Astrocyte (in vitro differentiated cells and primary cell): Measurements from ENCODE around the gene STRBP. TPM values are rescaled to one million over a fixed set of nuclear protein-coding genes. Genes with fewer than 3 reads are reported as not detected.
A peak's percentile ranks its signal among the peaks of the same experiment; 100 is the strongest.

Source experiments
- DNase-seq: peaks from one replicate; pipeline ENCODE4 v3.0.0-alpha.2; 2010; ENCODE audit warnings: low read depth
- FAIRE-seq: peaks from 2 replicates; lab custom pipeline; 2011; peaks lifted over from hg19 to GRCh38; lab: Jason Lieb, UNC
- H2AFZ ChIP-seq: 2 replicates; pipeline ENCODE4 v1.6.0; 2012; ENCODE audit warnings: low read depth, low read length, inconsistent platforms
- H3K27ac ChIP-seq: 2 replicates; pipeline ENCODE4 v1.5.1; 2011; ENCODE audit warnings: low read depth, low read length, inconsistent platforms
- H3K27me3 ChIP-seq: 2 replicates; pipeline ENCODE4 v1.6.0; 2011; ENCODE audit warnings: low read length, inconsistent platforms; ENCODE audit not compliant: insufficient read depth
- H3K36me3 ChIP-seq: 2 replicates; pipeline ENCODE4 v1.5.1; 2011; ENCODE audit warnings: low read length, inconsistent platforms; ENCODE audit not compliant: insufficient read depth
- H3K4me1 ChIP-seq: 2 replicates; pipeline ENCODE4 v1.5.1; 2011; ENCODE audit warnings: low read length, inconsistent platforms; ENCODE audit not compliant: insufficient read depth
- H3K4me2 ChIP-seq: 2 replicates; pipeline ENCODE4 v1.6.0; 2012; ENCODE audit warnings: low read length, inconsistent platforms
- H3K4me3 ChIP-seq: 2 replicates; pipeline ENCODE4 v1.5.1; 2011; ENCODE audit warnings: low read depth, mild to moderate bottlenecking, low read length, inconsistent platforms; ENCODE audit not compliant: insufficient read depth
- H3K79me2 ChIP-seq: 2 replicates; pipeline ENCODE4 v1.6.0; 2012; ENCODE audit warnings: mild to moderate bottlenecking, low read length, inconsistent platforms; ENCODE audit not compliant: insufficient read depth
- H3K9ac ChIP-seq: 2 replicates; pipeline ENCODE4 v1.6.0; 2012; ENCODE audit warnings: mild to moderate bottlenecking, low read length, inconsistent platforms
- H3K9me3 ChIP-seq: 2 replicates; pipeline ENCODE4 v1.5.1; 2012; ENCODE audit warnings: low read depth, mild to moderate bottlenecking, low read length, inconsistent platforms; ENCODE audit not compliant: insufficient read depth
- H4K20me1 ChIP-seq: 2 replicates; pipeline ENCODE4 v1.6.0; 2012; ENCODE audit warnings: low read length, inconsistent platforms; ENCODE audit not compliant: insufficient read depth
- H3K27ac Mint-ChIP-seq: one replicate; pipeline ENCODE4 v1.8.0; 2021; ENCODE audit warnings: mild to moderate bottlenecking, mixed read lengths; ENCODE audit not compliant: unreplicated experiment
- H3K27me3 Mint-ChIP-seq: one replicate; pipeline ENCODE4 v1.8.0; 2021; ENCODE audit warnings: low read depth, mixed read lengths; ENCODE audit not compliant: unreplicated experiment
- H3K36me3 Mint-ChIP-seq: one replicate; pipeline ENCODE4 v1.8.0; 2021; ENCODE audit warnings: low read depth, mixed read lengths; ENCODE audit not compliant: unreplicated experiment
- H3K4me1 Mint-ChIP-seq: one replicate; pipeline ENCODE4 v1.8.0; 2021; ENCODE audit warnings: low read depth, mixed read lengths; ENCODE audit not compliant: unreplicated experiment
- H3K4me3 Mint-ChIP-seq: one replicate; pipeline ENCODE4 v1.8.0; 2021; ENCODE audit warnings: mild to moderate bottlenecking, moderate library complexity, mixed read lengths; ENCODE audit not compliant: unreplicated experiment
- H3K9me3 Mint-ChIP-seq: one replicate; pipeline ENCODE4 v1.8.0; 2021; ENCODE audit warnings: mild to moderate bottlenecking, mixed read lengths; ENCODE audit not compliant: unreplicated experiment
- CTCF ChIP-seq: IDR thresholded peaks from 2 replicates; pipeline ENCODE4 v1.5.1; 2011; ENCODE audit warnings: low read depth, mild to moderate bottlenecking, inconsistent platforms, low read length, moderate library complexity; ENCODE audit not compliant: insufficient read depth
- EZH2 ChIP-seq: IDR thresholded peaks from 2 replicates; pipeline ENCODE4 v1.6.1; 2012; ENCODE audit warnings: mild to moderate bottlenecking, low read length, inconsistent platforms; ENCODE audit not compliant: insufficient read depth
- total RNA-seq: library from RNA; stranded (reverse); gene quantifications from 2 replicates; pipeline ENCODE4 v1.2.1, GENCODE V29; 2021

The STRBP gene
- total RNA-seq, 1 donor from 2014 or later, result 13.1 TPM

- H3K4me1 Mint-ChIP-seq, result no peaks in the 10 kb centered on the region
Observed at GRCh38 chr9:123135430-123135829, 133.0 kb downstream of the STRBP start.

GRCh38 chr9:123132696-123133095, 135.7 kb downstream of the STRBP start:
- no peak for DNase-seq
- Mint-ChIP-seq H3K27me3 (no peaks in the 10 kb centered on the region), H3K4me3 (no peak overlapping the region), H3K4me1 (no peaks in the 10 kb centered on the region), H3K9me3 (no peaks in the 10 kb centered on the region), H3K36me3 (no peaks in the 10 kb centered on the region), H3K27ac (no peak overlapping the region)
- Histone ChIP-seq H3K9me3 (no peaks in the 10 kb centered on the region), H3K79me2 (no peaks in the 10 kb centered on the region), H3K4me1 (no peaks in the 10 kb centered on the region), H3K4me3 (no peak overlapping the region), H3K4me2 (no peak overlapping the region), H3K9ac (no peak overlapping the region), H3K27me3 (no peaks in the 10 kb centered on the region), H4K20me1 (no peaks in the 10 kb centered on the region), H2AFZ (no peak overlapping the region), H3K27ac (no peak overlapping the region), H3K36me3 (no peaks in the 10 kb centered on the region)
- TF ChIP-seq EZH2 (no peak), CTCF (no peak)
- FAIRE-seq, result no peak

More at GRCh38 chr9:123135430-123135829, 133.0 kb downstream of the STRBP start:
- FAIRE-seq, result no peak
- Histone ChIP-seq H3K4me1 (no peaks in the 10 kb centered on the region), H3K27me3 (no peaks in the 10 kb centered on the region), H3K27ac (no peak overlapping the region), H3K4me2 (no peak overlapping the region), H4K20me1 (no peaks in the 10 kb centered on the region), H3K36me3 (no peaks in the 10 kb centered on the region), H3K9ac (no peak overlapping the region), H3K79me2 (no peaks in the 10 kb centered on the region), H3K9me3 (no peaks in the 10 kb centered on the region), H3K4me3 (no peak overlapping the region), H2AFZ (no peak overlapping the region)
- DNase-seq, result no peak
- no peak for TF ChIP-seq EZH2
- no peak for TF ChIP-seq CTCF
- Mint-ChIP-seq H3K36me3 (no peaks in the 10 kb centered on the region), H3K27me3 (no peaks in the 10 kb centered on the region), H3K9me3 (no peaks in the 10 kb centered on the region), H3K27ac (no peak overlapping the region), H3K4me3 (no peak overlapping the region)

DNA sequence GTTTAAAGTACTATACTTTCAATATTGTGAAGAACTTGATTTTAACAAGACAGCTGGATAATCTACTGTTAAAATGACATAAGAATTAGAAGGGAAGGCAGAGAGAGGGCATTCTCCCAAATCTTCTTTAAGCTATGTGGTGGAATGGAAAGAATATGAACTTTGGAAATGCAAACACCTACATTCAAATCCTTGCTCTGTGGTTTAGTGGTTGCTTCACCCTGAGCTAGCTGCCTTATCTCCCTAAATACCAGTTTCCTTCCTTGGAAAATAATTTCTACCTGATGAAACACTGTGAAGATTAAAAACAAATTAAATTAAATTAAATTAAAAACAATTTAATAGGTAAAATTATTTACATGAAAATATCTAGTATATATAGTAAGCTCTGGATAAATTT, 136.4 kb downstream of the STRBP start:
- Mint-ChIP-seq H3K4me3 (no peak overlapping the region), H3K4me1 (no peaks in the 10 kb centered on the region), H3K27me3 (no peaks in the 10 kb centered on the region), H3K27ac (no peak overlapping the region), H3K9me3 (no peaks in the 10 kb centered on the region), H3K36me3 (no peaks in the 10 kb centered on the region)
- H3K36me3 ChIP-seq, result no peaks in the 10 kb centered on the region
- no peaks in the 10 kb centered on the region for H3K27me3 ChIP-seq
- H3K4me3 ChIP-seq, result no peak overlapping the region
- no peak overlapping the region for H3K9ac ChIP-seq
- no peaks in the 10 kb centered on the region for H3K9me3 ChIP-seq
- DNase-seq, result peak; percentile 35
- no peak overlapping the region for H3K4me2 ChIP-seq
- TF ChIP-seq CTCF (no peak), EZH2 (no peak)
- H3K27ac ChIP-seq, result no peak overlapping the region
- no peak overlapping the region for H2AFZ ChIP-seq
- H3K79me2 ChIP-seq, result no peaks in the 10 kb centered on the region
- no peaks in the 10 kb centered on the region for H3K4me1 ChIP-seq
- no peak for FAIRE-seq
- no peaks in the 10 kb centered on the region for H4K20me1 ChIP-seq
